ENCODE data around the gene EFHC2.
"Not testable (repeated sequence)": the region's sequence is repeated elsewhere in the genome, so short reads cannot be mapped to it uniquely, and the experiment has no call there.

EFHC2 gene

DNA sequence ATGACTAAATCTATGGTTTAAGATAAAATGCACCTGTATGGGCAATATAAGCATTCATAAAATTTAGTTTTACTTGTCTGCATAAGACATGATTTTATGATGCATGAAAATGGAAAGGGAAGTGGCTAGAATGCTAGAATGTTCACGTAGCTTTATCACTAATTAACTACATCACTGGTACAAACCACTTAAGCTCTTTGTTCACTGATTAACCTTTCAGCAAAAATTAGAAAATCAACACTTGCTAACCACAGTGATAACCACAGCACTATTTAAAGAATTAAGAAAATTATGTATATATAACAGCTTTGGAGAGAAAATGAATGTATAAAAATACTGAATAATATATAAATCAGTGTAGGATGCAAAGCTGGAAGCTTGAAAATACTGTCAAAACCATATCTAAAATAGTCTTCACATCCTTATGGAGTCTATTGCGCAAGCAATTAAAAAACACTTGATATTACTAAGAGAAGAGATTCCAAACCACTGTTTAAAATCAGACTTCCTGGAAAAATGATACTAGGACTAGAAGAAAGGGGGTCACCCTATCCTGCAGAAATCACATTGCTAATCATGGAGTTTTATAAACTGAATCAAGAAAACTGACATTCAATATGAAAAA lies 51.9 kb downstream of the EFHC2 start:
- DNase-seq: no peak

DNA sequence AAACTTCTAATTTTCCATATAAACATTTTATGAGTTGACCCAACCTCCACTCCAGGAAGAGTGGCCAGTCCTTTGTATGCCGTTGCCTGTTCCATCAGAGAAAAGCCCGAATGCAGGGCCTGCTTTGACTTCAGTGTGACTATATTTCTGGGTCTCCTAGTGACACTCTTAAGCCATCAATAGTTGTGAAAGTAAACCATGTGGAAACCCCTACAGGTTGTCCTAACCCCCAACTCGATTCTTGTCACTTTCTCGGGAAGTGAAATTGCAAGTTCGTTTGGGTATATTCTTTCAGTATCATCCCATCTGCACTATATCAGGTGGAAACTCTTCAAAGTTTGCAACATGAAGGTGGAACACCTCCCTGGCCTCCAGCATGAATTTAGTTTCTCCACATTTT lies 52.8 kb downstream of the EFHC2 start:
- DNase-seq: no peak

DNA sequence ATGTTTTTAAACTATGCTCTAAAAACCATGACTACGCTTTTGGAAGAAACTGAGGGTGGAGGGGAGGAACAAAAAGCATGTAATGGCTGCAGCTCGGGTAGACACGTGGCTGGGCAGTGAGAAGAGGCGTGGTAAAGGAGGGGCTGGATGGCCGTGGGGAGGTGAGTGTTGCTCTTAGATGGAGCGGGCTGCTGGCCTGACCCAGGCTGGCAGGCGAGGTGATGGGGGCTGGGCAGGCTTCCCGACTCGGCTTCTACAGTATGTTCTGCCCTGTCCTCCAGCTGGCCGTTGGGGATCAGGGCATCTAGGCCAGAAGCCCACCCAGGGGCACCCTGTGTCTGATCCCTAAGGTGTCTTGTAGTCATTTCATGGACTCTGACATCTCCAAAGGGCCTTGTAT lies 60.7 kb downstream of the EFHC2 start:
- no peak for DNase-seq

DNA sequence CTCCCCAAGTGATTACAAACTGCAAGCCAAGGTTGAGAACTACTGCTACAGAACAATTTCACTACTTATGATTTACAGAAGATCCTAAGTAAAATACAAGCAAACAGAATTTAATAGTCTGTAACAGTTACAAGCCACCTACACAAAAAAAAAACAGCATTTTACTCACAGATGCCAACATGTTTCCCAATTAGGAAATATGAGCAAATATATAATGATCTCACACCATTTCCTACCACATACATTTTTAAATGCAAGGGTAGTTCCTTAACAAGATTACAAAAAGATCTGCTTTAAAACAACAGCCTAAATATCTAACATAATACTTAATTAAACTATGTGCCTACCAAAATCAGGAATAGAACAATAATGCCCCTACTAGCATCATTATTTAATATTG lies 63.4 kb downstream of the EFHC2 start:
- DNase-seq: no peak

DNA sequence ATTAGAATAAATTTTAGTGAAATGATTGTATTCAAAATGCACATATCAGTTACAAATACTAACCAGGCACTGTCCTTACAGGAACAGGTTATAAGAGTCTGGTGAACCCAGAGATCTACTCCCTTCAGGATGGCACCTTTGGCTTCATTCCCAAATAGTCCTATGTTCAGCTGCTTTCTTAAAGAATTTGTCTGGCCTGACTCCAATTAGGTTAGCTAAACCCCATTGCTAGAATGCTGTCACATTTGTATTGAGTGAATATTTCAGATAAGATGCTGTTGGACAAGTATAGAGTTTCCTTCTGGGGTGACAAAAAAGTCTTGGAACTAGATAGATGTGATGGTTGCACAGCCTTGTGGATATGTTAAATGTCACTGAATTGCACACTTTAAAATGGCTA lies 69.4 kb downstream of the EFHC2 start:
- DNase-seq: no peak

DNA sequence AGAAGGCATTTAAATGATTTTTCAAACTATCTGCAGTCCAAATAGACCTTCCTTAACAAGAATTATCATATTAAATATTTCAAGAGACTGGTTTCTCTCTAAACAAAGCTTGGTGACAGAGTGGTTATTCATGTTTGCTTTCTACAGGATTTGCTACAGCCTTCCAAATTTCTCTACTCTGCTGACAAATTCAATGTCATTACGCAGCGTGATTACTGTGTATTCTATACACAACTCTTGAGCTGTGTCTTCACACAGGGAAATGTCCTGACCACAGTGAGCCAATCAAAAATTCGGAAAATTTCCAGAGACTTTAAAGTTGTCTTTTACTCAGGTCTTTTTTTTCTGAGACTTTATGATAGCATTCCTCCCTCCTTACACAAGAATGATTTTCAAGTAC lies 75.6 kb downstream of the EFHC2 start:
- DNase-seq: no peak

DNA sequence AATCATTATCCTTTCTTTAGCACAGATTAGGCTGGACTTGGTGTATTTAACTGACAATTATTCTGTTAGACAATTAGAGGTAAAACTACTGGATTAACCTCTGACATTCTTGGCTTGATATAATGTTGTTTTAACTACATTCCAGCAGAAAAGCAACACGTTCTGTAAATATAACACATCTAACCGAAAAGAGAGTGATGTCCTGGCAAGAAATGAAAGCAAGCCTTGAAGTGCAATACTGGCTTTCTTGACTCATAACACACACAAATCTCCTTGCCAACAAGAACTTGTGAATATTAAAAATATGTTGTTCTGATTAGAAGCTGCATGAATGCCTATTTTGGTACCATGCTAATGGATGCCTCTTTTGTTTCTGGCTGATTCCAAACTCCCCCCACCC lies 76.4 kb downstream of the EFHC2 start:
- DNase-seq: no peak

DNA sequence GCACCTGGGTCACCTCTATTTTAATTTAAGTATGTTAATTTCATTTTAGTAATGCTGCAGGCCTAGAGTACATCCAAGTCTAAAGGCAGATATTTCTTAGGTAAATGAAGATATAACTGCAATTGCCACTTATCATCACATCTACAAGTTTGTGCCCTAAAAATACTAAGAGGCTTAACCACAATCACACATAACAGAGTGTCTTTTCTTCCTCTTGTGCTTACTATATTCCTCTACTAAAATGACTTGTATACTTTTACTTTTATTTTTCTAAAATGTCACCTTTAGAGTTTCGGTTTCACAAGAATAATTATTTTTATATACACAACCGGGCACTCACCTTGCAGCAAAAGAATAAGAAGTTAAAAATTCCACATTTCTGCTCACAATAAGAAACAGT lies 77.9 kb downstream of the EFHC2 start:
- DNase-seq: no peak

DNA sequence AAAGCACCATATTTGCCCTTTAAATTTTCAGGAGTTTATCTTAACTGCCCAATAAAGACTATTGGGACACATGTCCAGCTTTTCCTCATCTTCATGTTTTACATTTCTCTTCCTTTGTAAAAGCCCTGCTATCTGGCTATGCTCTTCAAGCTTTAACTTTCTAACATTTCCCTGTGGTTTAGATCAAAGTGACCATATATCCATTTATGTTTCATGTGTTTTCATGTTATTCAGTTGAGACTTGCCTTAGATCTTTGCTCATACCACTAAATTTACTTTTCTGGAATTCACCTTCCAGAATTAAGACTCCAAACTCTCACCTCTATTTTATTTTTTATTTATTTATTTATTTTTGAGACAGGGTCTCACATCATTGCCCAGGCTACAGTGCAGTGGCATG lies 78.5 kb downstream of the EFHC2 start:
- no peak for DNase-seq

DNA sequence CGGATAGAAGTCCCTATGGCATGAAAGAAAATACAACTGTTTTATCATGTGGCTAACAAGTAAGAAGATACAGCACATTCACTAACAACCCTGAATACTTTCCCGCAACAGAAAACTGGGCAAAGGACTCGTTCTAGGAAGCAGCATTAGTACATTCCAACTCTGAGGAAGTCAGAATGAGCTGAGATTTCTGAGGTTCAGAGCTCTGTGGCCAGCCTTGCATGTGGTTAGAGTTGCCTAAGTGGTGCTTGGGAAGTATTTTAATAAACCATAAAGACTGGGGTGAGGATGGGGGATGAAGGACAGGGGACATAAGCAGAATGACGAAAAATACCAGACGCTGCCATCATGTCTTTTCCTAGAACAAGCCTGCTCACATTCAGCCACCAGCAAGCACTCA lies 82.2 kb downstream of the EFHC2 start:
- DNase-seq: no peak

DNA sequence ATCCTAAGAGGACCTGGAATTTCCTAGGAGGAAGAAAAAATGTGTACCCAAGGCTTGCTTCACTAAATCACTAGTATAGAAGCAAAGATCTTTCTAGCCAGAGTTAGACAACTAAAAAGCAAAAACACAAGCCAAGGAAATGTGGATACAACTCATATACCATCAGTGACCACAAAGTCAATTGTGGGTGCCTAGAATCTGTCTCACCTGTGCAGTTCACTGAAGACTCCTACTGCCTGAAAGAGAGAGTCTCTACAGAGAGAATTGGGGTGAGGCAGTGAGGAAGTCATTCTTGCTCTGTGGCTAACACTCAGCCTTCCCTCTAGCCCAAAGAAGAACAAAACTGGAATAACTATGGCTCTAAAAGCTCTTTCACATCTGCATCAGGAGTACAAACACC lies 82.9 kb downstream of the EFHC2 start:
- no peak for DNase-seq

DNA sequence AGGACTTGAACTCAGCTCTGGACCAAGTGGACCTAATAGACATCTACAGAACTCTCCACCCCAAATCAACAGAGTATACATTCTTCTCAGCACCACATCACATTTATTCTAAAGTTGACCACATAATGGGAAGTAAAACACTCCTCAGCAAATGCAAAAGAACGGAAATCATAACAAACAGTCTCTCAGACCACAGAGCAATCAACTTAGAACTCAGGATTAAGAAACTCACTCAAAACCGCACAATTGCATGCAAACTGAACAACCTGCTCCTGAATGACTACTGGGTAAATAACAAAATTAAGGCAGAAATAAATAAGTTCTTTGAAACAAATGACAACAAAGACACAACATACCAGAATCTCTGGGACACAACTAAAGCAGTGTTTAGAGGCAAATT lies 87.7 kb downstream of the EFHC2 start:
- DNase-seq: not testable (repeated sequence)

DNA sequence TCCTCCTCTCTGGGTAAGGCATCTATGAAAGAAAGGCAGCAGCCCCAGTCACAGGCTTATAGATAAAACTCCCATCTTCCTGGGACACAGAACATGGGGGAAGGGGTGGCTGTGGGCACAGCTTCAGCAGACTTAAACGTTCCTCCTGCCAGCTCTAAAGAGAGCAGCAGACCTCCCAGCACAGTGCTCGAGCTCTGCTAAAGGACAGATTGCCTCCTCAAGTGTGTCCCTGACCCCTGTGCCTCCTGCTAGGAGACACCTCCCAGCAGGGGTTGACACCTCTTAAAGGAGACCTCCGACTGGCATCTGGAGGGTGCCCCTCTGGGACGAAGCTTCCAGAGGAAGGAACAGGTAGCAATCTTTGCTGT lies 89.9 kb downstream of the EFHC2 start:
- no peak for DNase-seq

DNA sequence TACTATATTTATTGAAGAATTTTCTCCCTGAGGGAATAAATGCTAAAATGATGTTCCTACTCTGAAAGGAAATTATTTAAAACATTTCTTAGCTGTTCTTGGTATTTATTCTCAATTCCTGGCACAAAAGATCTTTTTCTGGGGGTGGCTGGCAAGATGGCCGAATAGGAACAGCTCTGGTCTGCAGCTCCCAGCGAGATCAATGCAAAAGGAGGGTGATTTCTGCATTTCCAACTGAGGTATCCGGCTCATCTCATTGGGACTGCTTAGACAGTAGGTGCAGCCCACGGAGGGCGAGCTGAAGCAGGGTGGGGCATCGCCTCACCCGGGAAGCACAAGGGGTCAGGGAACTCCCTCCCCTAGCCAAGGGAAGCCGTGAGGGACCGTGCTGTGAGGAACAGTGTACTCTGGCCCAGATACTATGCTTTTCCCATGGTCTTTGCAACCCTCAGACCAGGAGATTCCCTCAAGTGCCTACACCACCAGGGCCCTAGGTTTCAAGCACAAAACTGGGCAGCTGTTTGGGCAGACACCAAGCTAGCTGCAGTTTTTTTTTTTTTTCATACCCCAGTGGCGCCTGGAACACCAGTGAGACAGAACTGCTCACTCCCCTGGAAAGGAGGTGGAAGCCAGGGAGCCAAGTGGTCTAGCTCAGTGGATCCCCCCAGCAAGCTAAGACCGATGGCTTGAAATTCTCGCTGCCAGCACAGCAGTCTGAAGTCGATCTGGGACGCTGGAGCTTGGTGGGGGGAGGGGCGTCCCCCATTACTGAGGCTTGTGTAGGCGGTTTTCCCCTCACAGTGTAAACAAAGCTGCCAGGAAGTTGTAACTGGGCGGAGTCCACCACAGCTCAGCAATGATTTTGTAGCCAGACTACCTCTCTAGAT lies 90.5 kb downstream of the EFHC2 start:
- DNase-seq: peak; percentile 23

DNA sequence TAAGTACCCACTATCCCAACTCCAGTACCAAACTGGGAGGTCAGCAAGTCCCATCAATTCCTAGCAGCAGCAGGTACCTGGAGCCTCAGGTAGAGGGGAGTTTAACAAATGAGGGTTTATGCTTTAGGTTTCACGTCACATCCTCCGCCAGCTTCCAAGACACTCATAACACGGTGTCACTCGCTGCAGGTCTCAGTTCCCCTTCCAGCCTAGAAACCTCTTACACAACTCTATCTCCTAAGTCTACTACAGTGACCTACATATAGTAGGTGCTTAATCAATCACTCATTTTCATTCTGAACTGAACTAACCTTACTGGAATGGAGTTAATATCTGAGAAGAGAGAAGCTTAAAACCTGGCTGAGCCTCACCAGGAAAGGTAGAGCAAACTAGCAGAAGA lies 96.0 kb downstream of the EFHC2 start:
- no peak for DNase-seq

DNA sequence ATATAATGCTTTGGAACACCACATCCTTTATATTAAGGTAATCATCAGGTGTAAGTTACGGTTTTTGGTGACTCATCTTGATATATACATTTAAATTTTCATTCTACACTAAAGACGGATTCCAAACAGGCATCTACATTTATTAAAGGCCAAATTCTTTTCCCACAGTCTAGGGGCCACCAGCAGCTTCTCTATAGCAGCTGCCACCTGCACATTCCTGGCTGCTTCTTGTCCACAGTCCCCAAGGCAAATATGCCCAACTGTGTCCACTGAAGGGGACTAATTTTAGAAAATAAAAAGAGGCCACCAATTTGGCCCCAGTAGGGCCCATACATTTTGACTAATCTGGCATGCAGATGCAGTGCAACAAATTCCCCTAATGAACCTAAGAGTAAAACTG lies 96.6 kb downstream of the EFHC2 start:
- DNase-seq: no peak

DNA sequence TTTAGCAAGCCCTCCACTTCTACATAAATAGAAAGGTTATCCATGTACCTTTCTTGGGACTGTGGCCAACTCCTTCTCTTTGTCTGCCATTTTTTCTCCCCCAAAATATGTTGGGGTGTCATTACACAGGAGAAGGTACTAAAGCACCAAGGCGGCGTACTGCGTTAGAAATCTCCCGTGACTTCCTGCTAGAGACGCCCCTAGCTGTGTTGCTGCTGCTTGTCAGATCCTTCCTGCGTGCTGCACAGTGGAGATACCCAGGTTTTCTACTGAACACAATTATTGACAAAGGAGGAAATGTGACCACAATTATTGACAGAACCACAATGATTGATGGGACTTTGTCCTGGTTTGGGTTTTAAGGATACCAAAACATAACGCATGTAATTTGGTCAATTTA lies 97.7 kb downstream of the EFHC2 start:
- no peak for DNase-seq

DNA sequence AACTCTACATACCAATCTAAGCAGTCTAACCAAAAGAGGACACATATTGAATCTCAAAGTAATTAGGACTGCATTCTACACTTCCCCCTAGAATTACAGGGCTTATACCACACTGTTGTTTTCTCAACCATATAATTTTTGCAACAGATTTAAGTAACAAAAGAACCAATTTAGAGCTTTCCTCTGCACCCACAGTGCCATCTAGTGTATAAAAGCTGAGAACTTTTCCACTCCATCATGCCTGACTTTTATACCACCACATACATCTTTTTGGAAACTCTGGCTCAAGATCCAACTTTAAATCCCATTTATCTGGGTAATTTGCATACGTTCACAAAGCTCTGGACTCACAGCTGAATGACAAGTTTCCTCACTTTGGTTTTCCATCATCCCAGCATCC lies 99.5 kb downstream of the EFHC2 start:
- DNase-seq: no peak

DNA sequence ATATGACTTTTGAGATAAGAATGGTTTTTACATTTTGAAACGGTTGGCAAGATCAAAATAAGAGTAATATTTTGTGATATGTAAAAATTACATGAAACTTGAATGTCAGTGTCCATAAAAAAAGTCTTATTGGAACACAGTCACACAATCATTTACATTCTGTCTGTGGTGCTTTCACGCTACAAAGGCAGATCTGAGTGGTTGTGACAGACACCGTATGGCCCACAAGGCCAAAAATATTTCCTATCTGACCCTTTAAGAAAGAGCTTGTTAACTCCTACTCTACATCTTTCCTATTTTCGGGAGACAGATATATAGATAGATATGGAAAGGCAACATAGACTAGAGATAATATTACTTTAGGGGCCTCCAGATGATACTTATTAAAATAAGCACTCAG lies 101.9 kb downstream of the EFHC2 start:
- no peak for DNase-seq

DNA sequence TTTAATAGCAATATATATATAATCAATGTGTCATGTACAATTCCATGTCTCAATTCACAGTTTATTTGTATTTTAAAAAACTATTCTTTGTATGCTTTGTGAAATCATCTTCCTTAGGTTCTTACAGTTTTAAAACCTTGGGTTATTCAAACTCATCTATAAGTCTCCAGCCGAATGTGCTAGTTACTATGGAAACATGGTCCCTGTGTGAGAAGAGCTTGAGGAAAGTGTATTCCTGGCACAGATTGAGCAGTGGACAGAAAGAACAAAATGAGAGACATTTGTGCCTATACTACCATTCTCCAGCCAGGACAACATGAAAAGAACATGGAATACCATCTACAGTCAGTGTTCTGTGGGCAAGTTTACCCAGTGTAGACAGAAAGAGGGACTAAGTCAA lies 103.4 kb downstream of the EFHC2 start:
- no peak for DNase-seq

DNA sequence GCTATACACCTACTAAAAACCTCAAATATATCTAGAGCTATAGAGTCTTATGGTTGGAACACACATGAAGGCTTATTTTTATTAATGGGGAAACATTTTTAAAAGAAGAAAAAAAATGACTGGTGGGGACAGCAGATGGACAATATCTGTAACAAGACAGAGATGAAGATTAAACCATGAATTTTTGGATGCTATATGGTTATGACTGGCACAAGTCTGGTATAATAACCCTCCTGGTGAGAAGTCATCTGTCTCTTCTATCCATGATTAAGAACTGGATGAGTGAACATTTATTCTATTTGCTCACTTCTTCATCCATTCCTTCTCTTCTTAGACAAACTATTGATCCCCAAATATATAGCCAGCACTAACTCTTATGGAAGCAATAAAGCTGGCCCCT lies 104.4 kb downstream of the EFHC2 start:
- DNase-seq: no peak

DNA sequence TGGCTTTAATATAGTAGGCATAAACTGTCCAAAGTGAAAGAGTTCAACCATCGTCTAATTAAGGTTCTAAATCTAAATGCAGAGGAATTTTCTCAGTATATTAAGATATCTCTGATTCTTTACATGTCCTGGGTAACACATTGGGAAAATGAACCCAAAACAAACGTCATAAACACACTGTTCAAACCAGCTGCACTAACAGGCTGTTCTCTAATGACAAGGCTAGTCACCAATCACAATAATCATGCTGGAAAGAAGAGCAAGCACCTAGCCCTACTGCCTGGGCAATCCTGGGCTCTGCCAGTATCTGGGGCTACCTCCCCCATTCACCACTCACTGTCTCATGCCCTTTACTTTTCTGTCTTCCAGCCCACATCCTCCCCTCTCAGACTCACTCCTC lies 107.9 kb downstream of the EFHC2 start:
- DNase-seq: no peak

DNA sequence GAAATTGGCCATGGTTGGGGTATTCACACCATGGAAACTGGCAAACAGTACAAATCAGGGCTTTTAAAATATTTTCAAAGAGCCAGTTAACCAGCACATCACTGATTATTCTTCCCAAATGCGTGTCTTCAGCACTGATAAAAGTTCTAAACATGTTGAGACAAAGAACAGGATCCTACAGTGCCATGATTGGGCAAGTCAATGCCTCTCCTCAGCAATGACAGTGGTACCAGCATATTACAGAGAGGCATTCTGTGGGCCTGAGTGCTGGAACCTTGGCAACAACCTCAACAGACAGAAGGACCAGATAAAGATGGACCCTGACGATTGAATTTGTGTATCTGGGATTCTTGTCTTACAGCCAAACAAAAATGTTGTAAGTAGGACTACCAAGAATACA lies 108.9 kb downstream of the EFHC2 start:
- no peak for DNase-seq

DNA sequence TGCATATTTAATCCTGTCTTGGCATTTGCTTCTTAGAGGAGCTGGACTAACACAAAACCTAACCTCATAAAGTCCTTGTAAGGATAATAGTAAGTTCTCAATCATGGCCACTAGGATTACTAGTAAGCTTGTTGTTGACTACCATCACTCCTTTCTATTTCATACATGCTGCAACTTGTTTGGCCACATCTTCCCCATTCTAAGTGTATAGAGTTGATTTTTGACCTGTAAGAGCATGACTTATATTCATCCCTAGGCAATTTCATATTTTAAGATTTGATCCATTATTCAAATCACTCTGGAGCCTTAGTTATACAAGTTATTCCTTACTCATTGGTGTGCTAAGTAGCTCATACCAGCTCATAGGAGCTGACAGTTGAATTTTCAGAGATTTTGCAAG lies 109.4 kb downstream of the EFHC2 start:
- no peak for DNase-seq
